OCI-LY7 (cell line): Measurements from ENCODE around the gene AXL. TPM values are rescaled to one million over a fixed set of nuclear protein-coding genes. Genes with fewer than 3 reads are reported as not detected.

Experiments
- BruUV-seq: library from RNA; stranded (reverse); fragments of 400-500 nt; replicated peaks from 2 replicates; lab custom pipeline; 2021; lab: Mats Ljungman, UMichigan
- CTCF ChIA-PET: fragments of 300-600 bp; sonication (Branson Sonifier 250); formaldehyde crosslinking; loops from one replicate; lab custom pipeline; 2022; ENCODE audit warnings: antibody characterized with exemption; ENCODE audit not compliant: unreplicated experiment; lab: Charles Lee
- POLR2A ChIA-PET: fragments of 300-600 bp; sonication (Branson Sonifier 250); formaldehyde crosslinking; loops from one replicate; lab custom pipeline; 2022; ENCODE audit warnings: antibody characterized with exemption; lab: Charles Lee
- DNase-seq: peaks from one replicate; pipeline ENCODE4 v3.0.0-alpha.2; 2015; ENCODE audit warnings: low spot score
- H2AFZ ChIP-seq: fragments of 200-600 bp; sonication (generic), shearing (Covaris generic); 2 replicates; pipeline ENCODE4 v1.6.1; 2014; ENCODE audit warnings: mild to moderate bottlenecking, antibody characterized with exemption, low read length, moderate library complexity
- H3K27ac ChIP-seq: fragments of 200-600 bp; sonication (generic); 2 replicates; pipeline ENCODE4 v1.5.1; 2014; ENCODE audit warnings: mixed run types, low read depth, mild to moderate bottlenecking, moderate library complexity, low read length, inconsistent platforms; ENCODE audit not compliant: poor library complexity, severe bottlenecking
- H3K36me3 ChIP-seq: fragments of 200-600 bp; sonication (generic); 2 replicates; pipeline ENCODE4 v1.6.1; 2014; ENCODE audit warnings: mild to moderate bottlenecking, antibody characterized with exemption, low read length, moderate library complexity, mixed read lengths; ENCODE audit not compliant: insufficient read depth
- H3K4me1 ChIP-seq: fragments of 200-600 bp; sonication (generic); 2 replicates; pipeline ENCODE4 v1.5.1; 2014; ENCODE audit warnings: mild to moderate bottlenecking, low read length; ENCODE audit not compliant: insufficient read depth, poor library complexity, severe bottlenecking
- H3K4me2 ChIP-seq: fragments of 200-600 bp; sonication (generic); 2 replicates; pipeline ENCODE4 v1.6.1; 2014; ENCODE audit warnings: mild to moderate bottlenecking, low read length
- H3K4me3 ChIP-seq: fragments of 200-600 bp; sonication (generic); 2 replicates; pipeline ENCODE4 v1.5.1; 2014; ENCODE audit warnings: mild to moderate bottlenecking, low read depth, low read length; ENCODE audit not compliant: poor library complexity, severe bottlenecking
- H3K79me2 ChIP-seq: fragments of 200-600 bp; sonication (generic); 2 replicates; pipeline ENCODE4 v1.6.1; 2016; ENCODE audit warnings: low read depth, mild to moderate bottlenecking, low read length, moderate library complexity, mixed read lengths; ENCODE audit not compliant: insufficient read depth
- H3K9me2 ChIP-seq: fragments of 200-600 bp; sonication (generic); 2 replicates; pipeline ENCODE4 v1.6.1; 2016; ENCODE audit warnings: mild to moderate bottlenecking, low read length, mixed read lengths; ENCODE audit not compliant: insufficient read depth
- H3K9me3 ChIP-seq: fragments of 200-600 bp; sonication (generic); 2 replicates; pipeline ENCODE4 v1.6.1; 2014; ENCODE audit warnings: mild to moderate bottlenecking, mixed run types, low read length, mixed read lengths
- H4K20me1 ChIP-seq: fragments of 200-600 bp; sonication (generic); 2 replicates; pipeline ENCODE4 v1.6.1; 2014; ENCODE audit warnings: mild to moderate bottlenecking, antibody characterized with exemption, low read length, moderate library complexity, mixed read lengths; ENCODE audit not compliant: insufficient read depth
- EZH2phosphoT487 ChIP-seq: fragments of 200-600 bp; sonication (generic); IDR thresholded peaks from 2 replicates; pipeline ENCODE4 v1.6.1; 2018; ENCODE audit warnings: low read depth, borderline replicate concordance, mild to moderate bottlenecking, mixed run types, antibody characterized with exemption, low read length, moderate library complexity, mixed read lengths
- intact Hi-C: fragments of 100-400 bp; cut with micrococcal nuclease; formaldehyde crosslinking; loops from one replicate; pipeline ENCODE4 v1.10.0; 2022; ENCODE audit not compliant: unreplicated experiment
- total RNA-seq, 2 experiments: library from RNA; depleted of rRNA in 1 of 2; stranded (reverse); fragments of >200 nt in 1 of 2; shearing (Covaris generic) in 1 of 2; gene quantifications; 2 replicates each; pipeline ENCODE4 v1.2.3, GENCODE V29; 2014 to 2022
- TF ChIP-seq, protein P1 (sequence below): fragments of 200-600 bp; sonication (generic); conservative IDR thresholded peaks from 2 replicates; pipeline ENCODE4 v1.5.1; 2014; ENCODE audit warnings: mild to moderate bottlenecking, antibody characterized with exemption, low read length, moderate library complexity, mixed read lengths

Gene AXL
- total RNA-seq, 2 experiments from 2014 or later = not detected

DNA sequence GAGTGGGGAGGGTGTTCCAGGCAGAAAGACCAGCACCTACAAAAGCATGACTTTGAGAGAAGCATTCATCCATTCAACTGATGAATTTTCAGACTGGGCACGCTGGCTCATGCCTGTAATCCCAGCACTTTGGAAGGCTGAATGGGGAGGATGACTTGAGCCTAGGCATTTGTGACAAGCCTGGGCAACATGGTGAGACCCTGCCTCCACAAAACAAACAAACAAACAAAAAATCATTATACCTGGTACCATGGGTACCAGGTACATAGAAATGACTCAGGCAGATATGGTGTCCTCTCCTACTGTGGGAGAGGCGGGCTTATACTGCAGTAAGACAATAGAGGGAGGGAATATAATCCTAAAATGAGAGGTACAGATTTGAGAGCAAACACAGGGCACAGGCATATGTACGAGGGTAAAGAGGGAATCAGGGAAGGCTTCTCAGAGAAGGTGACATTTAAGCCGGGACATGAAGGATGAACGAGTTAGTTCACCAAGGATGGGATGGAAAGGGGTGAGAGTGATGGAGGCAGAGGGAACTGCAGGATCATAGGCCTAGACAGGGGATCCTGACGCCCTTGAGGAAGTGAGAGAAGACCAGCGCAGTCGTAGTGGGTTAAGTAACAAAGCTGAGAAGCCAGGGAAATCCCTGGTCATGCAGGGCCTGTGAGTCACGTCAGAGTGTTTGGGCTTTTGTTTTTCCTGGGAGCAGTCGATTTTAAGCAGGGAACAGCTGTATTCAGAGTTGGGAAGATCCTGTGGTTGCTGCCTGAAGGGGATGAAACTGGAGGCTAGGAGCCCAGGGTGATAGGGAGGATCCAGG lies 23.1 kb upstream of the AXL start:
- no peaks in the 10 kb centered on the region for H3K9me2 ChIP-seq
- H3K9me3 ChIP-seq = no peaks in the 10 kb centered on the region
- no peak overlapping the region for H3K27ac ChIP-seq
- POLR2A ChIA-PET = no interaction called here
- H3K79me2 ChIP-seq = no peaks in the 10 kb centered on the region
- BruUV-seq = no TSS peak
- no peak for TF ChIP-seq EZH2phosphoT487
- TF ChIP-seq, protein P1, sequence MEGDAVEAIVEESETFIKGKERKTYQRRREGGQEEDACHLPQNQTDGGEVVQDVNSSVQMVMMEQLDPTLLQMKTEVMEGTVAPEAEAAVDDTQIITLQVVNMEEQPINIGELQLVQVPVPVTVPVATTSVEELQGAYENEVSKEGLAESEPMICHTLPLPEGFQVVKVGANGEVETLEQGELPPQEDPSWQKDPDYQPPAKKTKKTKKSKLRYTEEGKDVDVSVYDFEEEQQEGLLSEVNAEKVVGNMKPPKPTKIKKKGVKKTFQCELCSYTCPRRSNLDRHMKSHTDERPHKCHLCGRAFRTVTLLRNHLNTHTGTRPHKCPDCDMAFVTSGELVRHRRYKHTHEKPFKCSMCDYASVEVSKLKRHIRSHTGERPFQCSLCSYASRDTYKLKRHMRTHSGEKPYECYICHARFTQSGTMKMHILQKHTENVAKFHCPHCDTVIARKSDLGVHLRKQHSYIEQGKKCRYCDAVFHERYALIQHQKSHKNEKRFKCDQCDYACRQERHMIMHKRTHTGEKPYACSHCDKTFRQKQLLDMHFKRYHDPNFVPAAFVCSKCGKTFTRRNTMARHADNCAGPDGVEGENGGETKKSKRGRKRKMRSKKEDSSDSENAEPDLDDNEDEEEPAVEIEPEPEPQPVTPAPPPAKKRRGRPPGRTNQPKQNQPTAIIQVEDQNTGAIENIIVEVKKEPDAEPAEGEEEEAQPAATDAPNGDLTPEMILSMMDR = no peak
- DNase-seq = no peak
- H4K20me1 ChIP-seq = no peaks in the 10 kb centered on the region
- H3K4me2 ChIP-seq = no peak overlapping the region
- no peaks in the 10 kb centered on the region for H3K36me3 ChIP-seq
- no peak overlapping the region for H2AFZ ChIP-seq
- CTCF ChIA-PET = no interaction called here
- H3K4me1 ChIP-seq = no peaks in the 10 kb centered on the region
- no peak overlapping the region for H3K4me3 ChIP-seq
- intact Hi-C loops = no loop called here

DNA sequence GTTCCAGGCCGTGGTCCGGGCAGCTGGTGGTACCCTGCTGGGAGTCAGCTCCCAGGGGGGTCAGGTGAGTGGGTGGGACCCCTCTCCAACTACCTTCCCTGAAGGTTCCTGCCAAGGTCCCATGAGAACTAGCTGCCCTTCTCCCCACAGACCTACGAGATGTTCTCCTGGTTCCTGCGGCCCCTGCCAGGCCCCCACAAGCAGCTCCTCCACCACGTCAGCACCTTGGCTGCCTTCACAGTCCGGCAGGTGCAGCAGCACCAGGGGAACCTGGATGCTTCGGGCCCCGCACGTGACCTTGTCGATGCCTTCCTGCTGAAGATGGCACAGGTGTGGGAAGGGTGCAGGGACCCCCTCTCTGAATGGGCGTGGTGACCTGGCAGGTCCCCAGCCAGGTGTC lies 20.5 kb upstream of the AXL start:
- no TSS peak for BruUV-seq
- H3K4me3 ChIP-seq = no peak overlapping the region
- H3K4me1 ChIP-seq = no peaks in the 10 kb centered on the region
- POLR2A ChIA-PET = no interaction called here
- H2AFZ ChIP-seq = no peak overlapping the region
- no peak overlapping the region for H3K4me2 ChIP-seq
- H3K79me2 ChIP-seq = no peaks in the 10 kb centered on the region
- no peaks in the 10 kb centered on the region for H3K9me3 ChIP-seq
- H4K20me1 ChIP-seq = no peaks in the 10 kb centered on the region
- intact Hi-C loops = no loop called here
- CTCF ChIA-PET = no interaction called here
- no peaks in the 10 kb centered on the region for H3K9me2 ChIP-seq
- DNase-seq = no peak
- TF ChIP-seq EZH2phosphoT487 = no peak
- TF ChIP-seq, protein P1 = no peak
- H3K36me3 ChIP-seq = no peaks in the 10 kb centered on the region
- no peak overlapping the region for H3K27ac ChIP-seq

DNA sequence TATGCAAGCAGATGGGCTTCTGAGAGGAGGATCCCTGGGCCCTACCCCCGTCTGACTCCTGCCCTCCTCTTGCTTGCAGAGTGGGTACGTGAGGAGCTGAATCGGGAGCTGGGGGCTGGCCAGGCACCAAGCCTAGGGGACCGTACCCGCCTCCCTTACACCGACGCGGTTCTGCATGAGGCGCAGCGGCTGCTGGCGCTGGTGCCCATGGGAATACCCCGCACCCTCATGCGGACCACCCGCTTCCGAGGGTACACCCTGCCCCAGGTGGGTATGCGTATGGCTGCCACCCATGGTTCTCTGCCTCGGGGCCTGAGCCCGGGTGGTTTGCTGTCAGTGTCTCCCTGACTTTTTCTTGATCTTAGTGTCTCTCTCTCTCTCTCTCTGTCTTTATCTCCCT lies 15.7 kb upstream of the AXL start:
- POLR2A ChIA-PET = interaction anchor here (0.6 kb wide), 1 partner anchor 145 kb away, joined by 4 read pairs; no protein-coding TSS in a partner anchor
- H3K27ac ChIP-seq = no peak overlapping the region
- TF ChIP-seq, protein P1 = no peak
- TF ChIP-seq EZH2phosphoT487 = no peak
- no peak overlapping the region for H3K4me2 ChIP-seq
- no peaks in the 10 kb centered on the region for H3K9me3 ChIP-seq
- H4K20me1 ChIP-seq = no peaks in the 10 kb centered on the region
- no peaks in the 10 kb centered on the region for H3K36me3 ChIP-seq
- CTCF ChIA-PET = no interaction called here
- H3K4me1 ChIP-seq = no peaks in the 10 kb centered on the region
- no peaks in the 10 kb centered on the region for H3K9me2 ChIP-seq
- no peak overlapping the region for H2AFZ ChIP-seq
- DNase-seq = no peak
- no TSS peak for BruUV-seq
- intact Hi-C loops = no loop called here
- H3K4me3 ChIP-seq = no peak overlapping the region
- no peaks in the 10 kb centered on the region for H3K79me2 ChIP-seq
